SK-N-MC (cell line): ENCODE data around the gene ST8SIA5.

Source experiments
- DNase-seq: peaks from one replicate; pipeline ENCODE4 v3.0.0-alpha.2; 2011; ENCODE audit warnings: low read depth, low spot score
- H3K27ac ChIP-seq: fragments of 200-600 bp; sonication (generic); 2 replicates; pipeline ENCODE4 v1.5.1; 2016; ENCODE audit warnings: mixed run types
- H3K36me3 ChIP-seq: fragments of 200-600 bp; sonication (generic); 2 replicates; pipeline ENCODE4 v1.6.1; 2017; ENCODE audit warnings: antibody characterized with exemption, low read length, mixed read lengths; ENCODE audit not compliant: insufficient read depth
- H3K4me3 ChIP-seq: fragments of 200-600 bp; sonication (generic); 2 replicates; pipeline ENCODE4 v1.5.1; 2016
- H3K9ac ChIP-seq: fragments of 200-600 bp; sonication (generic); 2 replicates; pipeline ENCODE4 v1.8.0; 2017; ENCODE audit warnings: mixed run types, mixed read lengths; ENCODE audit not compliant: insufficient read length
- H3K9me3 ChIP-seq: fragments of 200-600 bp; sonication (generic); 2 replicates; pipeline ENCODE4 v1.6.1; 2017; ENCODE audit warnings: low read depth, mild to moderate bottlenecking, antibody characterized with exemption, low read length, moderate library complexity, mixed read lengths
- EZH2 ChIP-seq: fragments of 200-600 bp; sonication (generic); IDR thresholded peaks from one replicate; pipeline ENCODE4 v1.6.1; 2017; ENCODE audit warnings: antibody characterized with exemption
- FOXP2 ChIP-seq: optimal IDR thresholded peaks from 2 replicates; pipeline ENCODE3; 2011; ENCODE audit warnings: mild to moderate bottlenecking, moderate library complexity; ENCODE audit not compliant: insufficient read depth; ENCODE audit errors: extremely low read length, control extremely low read depth
- POLR2AphosphoS5 ChIP-seq: IDR thresholded peaks from 2 replicates; pipeline ENCODE4 v1.6.1; 2012; ENCODE audit warnings: mild to moderate bottlenecking, low read depth, low read length, borderline replicate concordance

ST8SIA5 gene

GRCh38 chr18:46732801-46733200 is 24.1 kb downstream of the ST8SIA5 start:
- no peak overlapping the region for H3K9ac ChIP-seq

GRCh38 chr18:46732201-46732600 is 24.7 kb downstream of the ST8SIA5 start:
- no peak overlapping the region for H3K9ac ChIP-seq
- TF ChIP-seq EZH2, result no peak
- TF ChIP-seq POLR2AphosphoS5, result no peak
- TF ChIP-seq FOXP2, result no peak

More at GRCh38 chr18:46732801-46733200, 24.1 kb downstream of the ST8SIA5 start:
- Histone ChIP-seq H3K4me3 (no peak overlapping the region), H3K36me3 (no peaks in the 10 kb centered on the region), H3K9me3 (no peaks in the 10 kb centered on the region), H3K27ac (no peak overlapping the region)
- TF ChIP-seq EZH2, result no peak
- no peak for TF ChIP-seq POLR2AphosphoS5
- TF ChIP-seq FOXP2, result no peak
- no peak for DNase-seq

GRCh38 chr18:46731316-46731715 is 25.5 kb downstream of the ST8SIA5 start:
- no peak for TF ChIP-seq POLR2AphosphoS5
- no peak for TF ChIP-seq EZH2
- TF ChIP-seq FOXP2, result no peak
- H3K9me3 ChIP-seq, result no peaks in the 10 kb centered on the region
- H3K9ac ChIP-seq, result no peak overlapping the region
- DNase-seq, result no peak
- no peaks in the 10 kb centered on the region for H3K36me3 ChIP-seq
- H3K27ac ChIP-seq, result no peak overlapping the region
- H3K4me3 ChIP-seq, result no peak overlapping the region

More at GRCh38 chr18:46732201-46732600, 24.7 kb downstream of the ST8SIA5 start:
- no peaks in the 10 kb centered on the region for H3K36me3 ChIP-seq
- DNase-seq, result no peak
- H3K27ac ChIP-seq, result no peak overlapping the region
- no peak overlapping the region for H3K4me3 ChIP-seq
- no peaks in the 10 kb centered on the region for H3K9me3 ChIP-seq

GRCh38 chr18:46728219-46728930 is 28.5 kb downstream of the ST8SIA5 start:
- Histone ChIP-seq H3K27ac (no peak overlapping the region), H3K36me3 (no peaks in the 10 kb centered on the region), H3K9me3 (no peaks in the 10 kb centered on the region), H3K9ac (no peak overlapping the region), H3K4me3 (no peak overlapping the region)
- DNase-seq, result no peak
- TF ChIP-seq POLR2AphosphoS5, result no peak
- TF ChIP-seq EZH2, result no peak
- TF ChIP-seq FOXP2, result no peak

- no peaks in the 10 kb centered on the region for H3K9me3 ChIP-seq
- no peak overlapping the region for H3K4me3 ChIP-seq
- no peak overlapping the region; the same call in 1 of the 2 replicates for H3K27ac ChIP-seq
- no peaks in the 10 kb centered on the region for H3K36me3 ChIP-seq
- no peak for DNase-seq
- TF ChIP-seq POLR2AphosphoS5 (no peak), FOXP2 (no peak), EZH2 (no peak)
- H3K9ac ChIP-seq, result no peak overlapping the region
Measured at GRCh38 chr18:46727177-46727576, 29.7 kb downstream of the ST8SIA5 start.

- Histone ChIP-seq H3K4me3 (peak overlapping the region; percentile 42), H3K9me3 (no peaks in the 10 kb centered on the region), H3K36me3 (no peaks in the 10 kb centered on the region), H3K9ac (peak overlapping the region; percentile 47), H3K27ac (peak overlapping the region; percentile 96)
- no peak for TF ChIP-seq EZH2
- TF ChIP-seq POLR2AphosphoS5, result no peak
- no peak for TF ChIP-seq FOXP2
- no peak for DNase-seq
Measured at GRCh38 chr18:46725310-46725709, 31.5 kb downstream of the ST8SIA5 start.

- no peak for TF ChIP-seq EZH2
- TF ChIP-seq POLR2AphosphoS5, result no peak
- TF ChIP-seq FOXP2, result no peak
- H3K9me3 ChIP-seq, result no peaks in the 10 kb centered on the region
- no peaks in the 10 kb centered on the region for H3K36me3 ChIP-seq
- no peak for DNase-seq
- peak overlapping the region; percentile 78 for H3K27ac ChIP-seq
- no peak overlapping the region for H3K9ac ChIP-seq
- H3K4me3 ChIP-seq, result no peak overlapping the region
Measured at GRCh38 chr18:46723856-46724415, 32.9 kb downstream of the ST8SIA5 start.

- Histone ChIP-seq H3K9ac (no peak overlapping the region), H3K9me3 (no peaks in the 10 kb centered on the region), H3K27ac (no peak overlapping the region), H3K36me3 (no peaks in the 10 kb centered on the region), H3K4me3 (no peak overlapping the region)
- no peak for DNase-seq
- no peak for TF ChIP-seq FOXP2
- TF ChIP-seq EZH2, result no peak
- no peak for TF ChIP-seq POLR2AphosphoS5
Measured at GRCh38 chr18:46722051-46722450, 34.8 kb downstream of the ST8SIA5 start.
